Left hindlimb (tissue), 1 donor: ENCODE measurements around the gene H2BK1.

ENCODE experiments used
- DNase-seq: peaks from one replicate; pipeline ENCODE4 v3.0.0-alpha.2; 2018

H2BK1 gene

DNA sequence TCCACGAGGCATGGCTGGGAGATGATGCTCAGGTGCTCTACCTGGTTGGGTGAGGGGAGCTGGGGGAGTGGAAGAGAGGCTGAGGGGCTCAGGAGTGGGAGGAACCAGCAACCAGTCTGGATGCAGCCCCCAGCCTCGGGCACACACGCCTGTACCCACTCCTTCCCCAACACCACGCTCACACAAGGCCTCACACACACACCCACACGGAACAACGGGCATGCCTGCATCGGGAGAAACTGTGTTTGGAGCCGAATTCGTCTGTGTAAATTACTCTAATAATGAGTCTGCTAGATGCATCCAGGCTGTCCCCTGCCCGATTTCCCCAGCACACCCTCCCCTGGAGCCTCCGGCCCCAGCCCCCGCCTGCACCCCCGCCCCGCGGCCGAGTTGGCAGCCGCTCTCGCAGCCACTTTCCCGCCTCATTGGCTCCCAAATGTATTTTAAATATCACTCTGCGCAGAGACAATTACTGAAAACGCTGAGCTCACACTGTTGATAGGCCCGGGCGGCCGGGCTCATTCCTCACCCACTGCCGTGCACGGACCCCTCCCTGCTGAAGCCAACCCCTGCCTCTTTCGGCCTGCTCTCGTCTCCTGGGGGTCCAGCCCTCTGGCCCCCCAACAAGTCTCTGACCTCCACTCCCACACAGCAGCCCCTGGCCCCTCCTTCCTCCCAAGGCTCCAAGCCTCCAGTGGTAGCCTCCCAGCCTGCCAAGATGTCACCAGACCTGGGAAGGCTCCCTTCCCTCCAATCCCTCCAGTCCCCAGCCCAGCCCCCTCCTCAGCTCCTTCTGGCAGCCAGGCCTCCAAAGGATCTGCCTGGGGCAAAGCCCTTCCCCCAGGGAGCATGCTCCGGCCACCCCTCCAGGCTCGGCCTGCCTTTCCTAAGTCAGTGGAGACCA, 11.1 kb downstream of the H2BK1 start:
- peak; percentile 60 for DNase-seq

DNA sequence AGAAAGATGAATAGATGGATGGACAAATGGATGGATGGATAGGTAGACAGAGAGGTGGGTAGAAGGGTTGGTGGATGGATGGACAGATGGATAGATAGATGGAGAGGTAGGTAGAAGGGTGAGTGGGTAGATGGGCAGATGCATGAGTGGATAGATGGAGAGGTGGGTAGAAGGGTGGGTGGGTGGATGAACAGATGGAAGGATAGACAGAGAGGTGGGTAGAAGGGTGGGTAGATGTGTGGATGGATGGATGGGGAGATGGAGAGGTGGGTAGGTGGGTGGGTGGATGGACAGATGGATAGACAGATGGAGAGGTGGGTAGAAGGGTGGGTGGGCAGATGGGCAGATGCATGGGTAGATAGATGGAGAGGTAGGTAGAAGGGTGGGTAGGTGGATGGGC, 12.4 kb downstream of the H2BK1 start:
- DNase-seq: no peak

DNA sequence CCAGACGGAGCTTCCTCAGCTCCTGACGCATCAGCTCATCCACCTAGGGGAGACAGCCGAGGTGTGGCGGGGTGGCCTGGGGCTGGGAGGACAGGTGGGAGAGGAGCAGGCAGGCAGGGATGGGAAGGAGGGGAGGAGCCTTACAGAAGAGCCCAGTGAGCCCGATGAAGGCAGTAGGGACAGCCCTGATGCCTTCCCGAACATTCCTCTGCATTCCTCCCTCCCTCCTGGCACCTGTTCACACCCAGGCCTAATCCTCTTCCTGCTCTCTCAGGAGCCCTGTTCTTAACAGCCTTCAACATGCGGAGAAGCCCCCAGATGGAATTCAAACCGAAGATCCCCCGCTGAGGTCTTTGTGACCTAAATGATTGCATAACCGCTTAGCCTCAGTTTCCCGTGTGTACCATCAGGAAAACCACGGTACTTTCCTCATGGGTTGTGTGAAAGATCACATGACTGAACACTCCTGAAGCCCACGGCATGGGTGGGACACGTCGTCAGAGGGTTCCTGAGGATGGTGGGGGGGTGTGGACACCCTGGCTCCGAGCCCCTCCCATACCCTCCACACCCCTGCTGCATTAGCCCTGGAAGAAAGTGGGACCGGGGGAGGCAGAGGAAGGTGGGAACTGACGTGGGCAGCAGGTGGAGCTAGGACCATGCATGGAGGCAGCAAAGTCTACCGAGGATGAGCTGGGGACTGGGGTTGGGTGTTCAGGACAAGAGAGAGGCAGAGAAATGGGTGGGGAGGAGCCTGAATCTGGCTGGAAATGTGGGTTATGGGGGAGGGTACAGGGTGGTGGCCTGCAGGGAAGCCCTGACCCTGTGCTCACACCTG, 14.5 kb downstream of the H2BK1 start:
- no peak for DNase-seq

DNA sequence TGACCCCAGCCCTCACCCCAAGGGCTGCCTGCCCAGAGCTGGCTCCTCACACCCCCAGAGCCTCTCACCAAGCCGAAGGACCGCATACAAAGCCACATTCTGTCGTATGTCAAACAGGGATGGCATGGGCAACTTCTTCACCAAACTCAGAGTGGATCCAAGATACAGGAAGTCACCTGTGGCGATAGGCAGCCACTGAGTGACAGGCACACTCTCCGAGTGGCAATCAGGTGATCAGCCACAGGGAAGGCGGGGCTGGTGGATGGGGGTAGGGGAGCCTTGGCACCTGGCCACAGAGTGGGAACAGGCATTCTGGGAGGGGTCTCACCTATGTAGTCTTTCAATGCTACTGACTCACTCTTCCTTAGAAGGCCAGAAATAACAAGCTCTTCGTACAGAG, 16.1 kb downstream of the H2BK1 start:
- DNase-seq: no peak

DNA sequence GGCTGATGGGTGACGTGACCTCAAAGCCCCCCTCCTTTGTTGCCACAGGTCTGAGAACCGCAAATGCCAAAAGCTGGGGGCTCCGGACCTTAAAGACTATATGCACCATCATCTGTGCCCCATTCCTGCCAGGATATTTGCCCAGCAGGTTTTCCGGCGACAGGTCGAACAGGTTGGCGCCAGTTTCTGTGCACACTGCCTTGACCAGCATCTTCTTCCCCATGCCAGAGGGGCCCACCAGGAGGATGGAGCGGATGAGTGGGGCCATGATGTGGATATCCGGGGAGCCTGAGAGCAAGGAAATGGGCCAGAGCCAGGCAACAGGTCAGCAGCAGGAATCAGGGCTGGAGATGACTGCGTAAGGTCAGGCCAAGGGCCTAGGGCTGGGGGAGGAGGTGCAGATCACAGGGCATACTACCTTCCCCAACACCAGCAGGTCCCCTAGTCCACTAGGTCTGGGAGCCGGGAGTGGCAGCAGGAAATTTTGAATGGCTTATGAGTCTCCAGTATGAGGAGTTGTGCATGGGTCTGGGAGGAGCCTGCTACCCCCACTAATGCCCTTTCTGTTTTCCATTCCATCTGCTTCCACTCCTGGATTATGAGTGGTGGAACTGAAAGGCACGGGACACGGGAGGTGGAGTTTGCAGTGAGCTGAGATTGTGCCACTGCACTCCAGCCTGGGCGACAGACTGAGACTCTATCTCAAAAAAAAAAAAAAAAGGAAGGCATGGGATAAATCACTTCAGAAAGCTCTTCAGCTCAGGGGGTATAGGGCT, 16.9 kb downstream of the H2BK1 start:
- DNase-seq: no peak

DNA sequence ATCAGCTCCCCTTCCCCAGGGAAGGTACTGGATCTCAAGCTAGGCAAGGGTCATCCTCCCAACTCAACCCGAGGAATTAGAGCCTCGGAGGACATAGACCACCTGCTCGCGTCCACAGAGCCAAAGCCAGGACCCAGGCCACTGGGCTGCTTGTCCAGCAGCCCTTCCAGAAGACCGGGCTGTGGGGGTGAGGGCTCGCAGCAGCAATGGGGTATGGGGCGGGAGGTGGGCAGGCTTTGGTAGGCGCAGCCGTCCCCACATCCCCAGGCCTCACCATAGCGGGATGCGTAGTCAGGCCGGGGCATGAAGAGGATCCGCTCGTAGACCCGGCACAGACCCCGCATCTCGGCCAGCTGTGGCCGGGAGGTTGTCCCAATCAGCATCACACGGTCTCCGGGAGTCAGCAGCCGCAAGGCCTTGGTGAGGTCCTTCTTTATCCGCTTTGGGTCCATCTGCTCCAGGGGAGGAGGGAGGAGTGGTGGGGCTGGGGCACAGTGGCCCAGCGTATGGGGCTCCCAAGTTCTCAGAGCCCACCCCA, 18.2 kb downstream of the H2BK1 start:
- no peak for DNase-seq

DNA sequence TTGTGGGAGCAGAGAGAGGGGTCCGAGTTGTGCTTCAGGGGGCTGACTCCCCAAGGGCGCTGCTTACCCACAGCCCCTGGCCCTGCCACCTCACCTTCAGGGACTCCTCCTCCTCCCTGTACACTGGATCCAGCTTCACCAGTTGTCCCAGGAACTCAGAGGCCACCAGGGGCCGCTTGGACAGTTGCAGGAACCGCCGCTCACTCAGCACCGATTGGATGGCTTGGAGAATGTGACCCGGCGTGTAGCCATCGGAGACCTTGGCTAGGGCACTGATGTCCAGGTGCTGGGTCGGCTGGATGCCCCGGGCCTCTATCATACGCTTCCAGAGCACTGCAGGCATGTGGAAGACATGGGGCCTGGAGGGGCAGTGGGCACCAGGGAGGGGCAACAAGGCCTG, 18.7 kb downstream of the H2BK1 start:
- no peak for DNase-seq

DNA sequence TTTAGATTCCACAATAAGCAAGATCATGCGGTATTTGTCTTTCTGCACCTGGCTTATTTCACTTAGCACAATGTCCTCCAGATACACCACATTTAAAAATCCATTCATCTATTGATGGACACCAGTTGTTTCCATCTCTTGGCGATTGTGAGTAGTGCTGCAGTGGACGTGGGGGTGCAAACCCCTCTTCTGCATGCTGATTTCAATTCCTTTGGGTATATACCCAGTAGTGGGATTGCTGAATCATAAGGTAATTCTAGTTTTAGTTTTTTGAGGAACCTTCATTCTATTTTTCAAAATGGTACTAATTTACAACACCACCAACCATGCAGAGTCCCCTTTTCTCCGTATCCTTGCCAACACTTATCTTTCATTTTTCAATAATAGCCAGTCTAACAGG, 21.2 kb downstream of the H2BK1 start:
- no peak for DNase-seq

DNA sequence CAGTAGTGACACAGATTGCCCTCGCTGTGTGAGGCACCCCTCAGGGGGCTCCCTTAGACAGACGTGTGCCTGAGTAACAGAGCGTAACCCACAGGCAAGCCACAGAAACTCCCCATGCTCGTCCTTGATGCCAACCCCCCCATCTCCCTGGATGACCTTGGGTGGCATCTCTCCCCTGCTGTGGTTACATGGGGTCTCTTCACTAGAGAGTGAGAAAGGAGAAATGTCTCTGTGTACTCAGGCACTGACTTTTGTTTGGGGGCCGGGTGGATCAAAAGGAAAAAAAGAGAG, 22.1 kb downstream of the H2BK1 start:
- peak; percentile 28 for DNase-seq

DNA sequence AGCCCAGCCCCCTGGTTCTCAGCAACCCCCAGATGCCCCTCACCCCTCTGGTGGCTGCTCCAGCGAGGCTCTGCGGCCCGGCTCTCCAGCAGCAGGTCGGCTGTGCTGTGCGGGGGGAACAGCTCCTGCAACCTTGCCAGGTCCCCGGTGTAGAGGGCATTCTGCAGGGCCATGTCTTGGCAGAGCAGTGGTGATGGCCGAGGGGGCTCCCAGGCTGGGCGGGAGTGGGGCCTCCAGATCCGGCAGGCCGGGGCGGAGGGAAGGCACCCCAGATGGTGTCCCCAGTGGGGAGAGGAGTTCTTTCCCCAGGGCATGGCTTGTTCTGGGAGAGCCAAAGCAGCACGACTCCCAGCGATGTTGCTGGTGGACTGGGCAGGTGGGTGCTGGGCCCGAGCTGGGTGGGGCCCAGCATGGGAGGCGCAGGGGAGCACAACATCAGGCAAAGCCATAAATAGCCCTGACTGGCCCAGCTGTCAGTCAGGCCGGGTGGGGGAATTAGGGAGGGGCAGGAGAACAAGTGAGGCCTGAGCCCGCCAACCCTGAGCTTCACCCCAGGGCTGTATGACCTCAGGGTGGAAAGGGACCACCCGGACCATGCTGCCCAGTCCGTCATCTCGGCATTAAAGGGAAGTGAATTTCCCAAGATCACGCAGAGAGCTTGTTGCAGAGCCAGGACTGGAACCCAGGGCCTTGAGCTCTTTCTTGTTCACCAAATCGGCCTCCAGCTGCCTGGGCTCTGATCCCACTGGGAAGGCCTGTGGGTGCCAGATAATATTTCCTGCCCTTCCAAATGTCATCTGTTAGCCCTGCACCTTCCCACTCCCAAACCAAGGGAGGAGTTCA, 22.7 kb downstream of the H2BK1 start:
- peak; percentile 29 for DNase-seq

DNA sequence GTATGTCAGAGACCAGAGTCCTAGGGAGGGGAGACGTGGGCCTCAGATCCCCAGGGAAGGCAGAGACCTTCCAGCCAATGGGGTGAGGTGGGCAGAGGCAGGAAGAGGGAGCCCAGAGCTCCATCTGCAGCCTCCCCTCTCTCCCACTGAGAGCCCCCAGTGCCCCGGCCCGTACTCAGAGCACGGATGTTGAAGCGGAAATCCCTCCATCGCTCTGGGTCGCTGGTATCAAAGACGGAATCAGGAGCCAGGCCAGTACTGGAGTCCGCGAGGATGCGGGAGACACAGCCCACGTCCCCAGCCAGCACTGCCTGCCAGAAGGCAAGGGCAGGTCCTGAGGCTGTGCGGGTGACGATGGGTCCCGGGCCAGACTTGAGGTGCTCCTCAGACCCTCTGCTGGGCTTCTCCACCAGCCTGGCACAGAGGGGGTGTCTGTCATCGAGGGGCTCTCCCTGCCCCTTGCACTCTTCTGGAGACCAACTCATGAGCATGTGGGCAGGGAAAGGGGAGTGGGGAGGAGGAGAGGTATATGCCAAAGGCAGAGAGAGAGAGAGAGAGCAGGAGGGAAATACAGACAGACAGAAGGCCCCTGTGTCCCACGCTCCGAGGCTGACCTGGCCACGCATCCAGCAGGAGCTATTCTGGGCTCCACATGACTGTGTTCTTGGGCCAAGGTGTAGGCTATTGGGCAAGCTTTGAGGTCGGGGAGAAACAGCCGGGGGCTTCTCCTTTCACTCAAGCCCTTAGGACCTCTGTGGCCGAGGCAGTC, 23.5 kb downstream of the H2BK1 start, which contains the start of gene ASB10:
Gene ASB10 (minus strand): TSS at position 611 of the 769 bp plus-strand sequence. CDS start 120 bp downstream, at position 491.
- DNase-seq: peak; percentile 11

DNA sequence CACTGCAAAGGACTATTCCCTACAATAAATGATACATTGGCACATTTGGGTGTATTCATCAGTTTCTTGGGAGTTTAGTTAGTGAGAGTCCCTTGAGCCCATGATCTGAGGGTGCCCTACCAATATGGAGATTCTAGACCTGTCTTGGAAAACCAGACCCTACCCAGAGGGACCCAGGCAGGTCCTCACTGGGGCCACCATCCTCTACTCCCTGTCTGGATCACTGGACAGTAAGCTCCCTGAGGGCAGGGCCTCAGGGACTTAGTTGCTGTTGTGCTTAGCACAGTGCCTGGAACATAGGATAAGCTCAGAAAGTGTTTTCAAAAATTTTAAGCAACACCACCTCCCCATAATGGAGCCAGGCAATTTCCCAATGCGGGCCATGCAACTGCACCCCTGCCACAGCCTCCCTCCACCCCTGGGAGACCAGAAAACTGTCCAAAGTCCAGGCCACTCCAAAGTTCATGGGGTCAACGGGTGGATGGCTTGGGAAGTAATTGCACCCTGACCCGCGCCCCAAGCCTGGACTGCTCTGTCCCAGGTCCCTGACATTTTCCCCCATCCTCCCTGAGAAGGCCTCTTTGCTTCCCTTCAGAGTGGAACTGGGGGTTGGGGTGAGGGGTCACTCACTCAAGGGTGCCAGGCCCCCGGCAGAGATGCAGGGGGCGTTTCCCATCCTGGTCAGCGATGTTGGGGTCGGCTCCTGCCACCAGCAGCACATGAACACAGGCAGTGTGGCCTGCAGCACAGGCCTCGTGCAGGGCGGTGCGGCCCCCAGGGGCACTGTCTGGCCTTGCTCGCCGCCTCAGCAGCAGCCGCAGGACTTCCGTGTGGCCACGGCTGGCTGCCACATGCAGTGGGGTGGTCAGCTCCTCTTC, 24.3 kb downstream of the H2BK1 start:
- no peak for DNase-seq

DNA sequence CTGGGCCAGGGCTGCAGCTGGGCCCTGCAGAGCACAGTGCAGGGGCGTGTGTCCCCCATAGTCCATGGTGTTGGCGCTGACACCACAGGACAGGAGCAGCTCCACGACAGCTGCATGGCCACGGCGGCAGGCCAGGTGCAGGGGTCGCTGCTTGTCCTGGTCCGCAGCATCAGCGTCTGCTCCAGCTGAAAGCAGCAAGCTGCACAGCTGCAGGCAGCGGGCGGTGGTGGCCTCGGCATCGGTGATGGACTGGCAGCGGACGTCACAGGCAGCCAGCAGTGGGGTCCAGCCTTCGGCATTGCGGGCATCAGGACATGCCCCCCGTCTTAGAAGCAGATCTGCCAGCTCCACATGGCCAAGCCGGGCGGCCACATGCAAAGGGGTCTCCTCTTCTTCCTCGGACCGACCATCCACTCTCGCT, 29.3 kb downstream of the H2BK1 start:
- DNase-seq: peak; percentile 60

DNA sequence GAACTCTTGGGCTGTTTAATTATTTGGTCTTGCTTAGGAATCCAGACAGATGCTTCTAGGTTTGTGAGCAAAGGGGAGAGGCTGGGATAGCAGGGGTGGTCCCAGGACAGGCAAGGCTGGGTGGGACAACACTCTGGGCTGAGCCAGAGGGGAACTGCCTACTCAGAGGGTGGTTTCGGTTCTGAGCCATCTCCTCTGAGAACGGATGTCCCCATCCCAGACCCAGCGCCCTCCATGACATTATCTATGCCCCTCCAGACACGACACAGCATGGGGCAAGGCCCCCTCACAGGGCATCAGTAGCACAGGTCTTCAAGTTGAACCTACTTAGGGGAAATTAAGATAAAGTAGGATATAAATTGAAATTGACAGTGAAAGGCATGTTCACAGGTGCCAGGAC, 30.3 kb downstream of the H2BK1 start:
- no peak for DNase-seq

DNA sequence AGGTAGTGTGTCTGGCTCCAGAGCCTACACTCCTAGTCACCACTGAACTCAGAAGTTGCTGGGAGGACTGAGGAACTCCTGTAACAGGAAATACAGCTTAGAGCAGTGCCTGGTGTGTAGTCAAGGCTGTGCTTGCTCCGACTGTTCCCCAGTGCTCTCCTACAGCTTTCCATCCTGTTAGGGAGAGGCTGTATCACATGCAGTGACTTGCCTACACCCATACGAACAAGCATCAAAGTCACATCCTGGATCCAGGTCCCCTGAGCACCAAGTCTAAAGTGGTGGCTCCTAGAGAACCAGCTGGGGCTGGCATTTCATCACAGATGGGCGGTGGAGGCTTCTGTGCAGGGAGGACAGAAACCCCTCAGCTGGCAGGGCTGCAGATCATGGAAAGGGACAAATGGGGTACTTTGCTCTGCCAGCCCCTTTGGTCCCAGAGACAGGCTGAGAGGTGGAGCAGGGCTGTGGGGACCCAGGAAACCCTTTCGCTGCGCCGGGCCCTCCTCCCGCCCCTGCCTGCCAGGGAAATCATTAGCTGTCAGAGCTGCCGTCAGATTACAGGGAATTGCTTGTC, 30.9 kb downstream of the H2BK1 start:
- no peak for DNase-seq

DNA sequence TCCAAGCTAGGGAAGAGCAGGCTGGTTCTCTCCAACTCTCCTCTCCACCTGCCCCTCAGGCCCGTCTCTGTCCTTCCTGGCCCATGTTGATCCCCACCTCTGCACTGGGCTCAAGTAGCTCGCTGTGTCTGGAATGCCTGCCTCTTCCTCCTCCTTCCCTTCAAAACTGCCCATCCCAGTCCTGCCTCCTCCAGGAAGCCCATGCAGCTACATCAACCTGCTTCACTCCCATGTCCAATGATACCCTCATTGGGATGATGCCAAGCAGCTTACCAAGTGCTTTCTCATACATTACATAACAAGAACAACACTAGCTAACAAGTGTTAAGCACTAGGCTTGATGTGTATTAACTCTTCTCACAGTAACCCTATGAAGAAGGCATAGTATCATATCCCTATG, 31.5 kb downstream of the H2BK1 start:
- no peak for DNase-seq

DNA sequence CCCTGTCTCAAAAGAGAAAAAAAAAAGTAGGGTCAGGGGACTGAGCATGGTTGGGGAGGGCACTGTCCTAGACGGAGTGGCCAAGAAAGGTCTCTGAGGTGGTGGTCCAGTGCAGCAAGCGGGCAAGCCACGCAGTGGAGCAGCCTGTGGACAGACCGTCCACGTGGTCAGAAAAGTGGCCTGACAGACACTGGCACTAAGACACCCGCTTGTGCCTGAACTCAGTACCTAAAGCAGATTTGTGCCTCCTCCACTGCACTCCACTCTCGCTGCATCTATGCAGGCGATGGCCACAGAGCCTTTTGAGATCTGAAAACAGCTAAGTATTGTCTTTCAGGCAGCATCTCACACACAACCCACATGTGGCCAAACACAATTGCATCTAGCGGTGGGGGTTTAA, 32.1 kb downstream of the H2BK1 start:
- no peak for DNase-seq

DNA sequence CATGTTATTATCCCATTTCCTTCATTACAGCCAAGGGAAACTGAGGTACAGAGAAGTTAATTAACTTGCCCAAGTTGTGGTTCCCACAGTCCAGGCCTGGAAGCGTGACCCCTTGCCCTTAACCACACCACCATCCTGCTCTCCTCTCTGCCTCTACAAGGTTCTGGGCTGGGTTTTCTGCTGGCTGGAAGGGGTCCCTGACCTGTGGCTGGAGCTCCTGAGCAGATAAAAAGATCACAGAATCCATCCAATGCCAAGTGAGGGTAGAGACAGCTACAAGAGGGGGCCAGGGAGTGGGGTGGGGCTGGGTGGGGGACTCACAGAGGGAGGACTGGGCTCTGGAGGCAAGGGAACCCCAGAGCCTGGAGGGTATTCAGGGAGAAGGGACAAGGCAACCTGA, 33.0 kb downstream of the H2BK1 start:
- DNase-seq: no peak

DNA sequence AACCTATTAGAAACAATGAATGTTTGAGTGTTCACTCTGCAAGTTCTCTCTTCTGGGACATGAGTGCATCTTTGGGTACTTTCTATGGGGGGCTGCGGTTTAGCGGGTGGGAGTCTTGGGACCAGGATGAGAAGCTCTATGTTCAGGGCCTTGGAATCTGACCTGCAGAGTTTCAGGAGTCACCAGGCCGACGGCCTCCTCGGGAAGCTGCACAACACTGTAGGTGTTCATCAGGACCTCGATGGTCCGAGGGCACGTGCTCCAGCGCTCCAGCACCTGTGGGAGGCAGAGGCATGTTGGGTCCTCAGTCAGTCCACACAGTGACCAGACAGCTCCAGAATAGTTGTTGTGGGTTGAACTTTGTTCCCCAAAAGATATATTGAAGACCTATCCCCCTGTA, 33.9 kb downstream of the H2BK1 start:
- DNase-seq: no peak

DNA sequence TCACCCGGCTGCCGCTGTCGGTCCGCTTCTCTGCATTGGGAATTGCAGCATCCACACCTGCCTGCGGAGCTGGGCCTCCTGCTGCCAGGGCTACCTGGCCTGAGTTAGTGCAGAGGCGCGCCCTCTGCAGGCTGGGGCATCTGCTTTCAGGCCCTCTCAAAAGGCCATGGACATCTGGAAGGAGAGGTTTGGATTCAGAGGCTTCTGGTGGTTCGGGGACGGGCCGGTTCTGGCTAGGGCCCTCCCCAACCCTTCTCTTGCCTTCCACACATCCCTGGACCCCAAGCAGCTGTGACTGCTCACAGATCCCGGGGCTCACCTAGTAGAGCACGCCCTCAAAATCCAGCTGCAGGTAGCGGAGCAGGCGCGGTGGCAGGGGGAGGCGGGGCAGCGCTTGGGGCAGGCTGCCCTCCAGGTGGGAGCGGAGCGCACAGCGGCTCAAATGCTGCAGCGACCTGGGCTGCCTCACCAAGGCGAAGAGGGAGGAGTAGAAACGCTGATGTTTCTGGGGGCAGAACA, 34.4 kb downstream of the H2BK1 start:
- no peak for DNase-seq
